Neural cell (in vitro differentiated cells): ENCODE data around the gene TBCEL. TPM values are rescaled to one million over a fixed set of nuclear protein-coding genes. Genes with fewer than 3 reads are reported as not detected.

Source experiments
- H2AFZ ChIP-seq: fragments of 200-600, 300-800 bp; sonication (generic), shearing (Covaris generic); 2 replicates; pipeline ENCODE4 v1.6.0; 2014; ENCODE audit warnings: low read depth, mild to moderate bottlenecking, antibody characterized with exemption, low read length, moderate library complexity
- H3F3A ChIP-seq: fragments of 200-600 bp; shearing (Covaris generic); 2 replicates; pipeline ENCODE4 v1.6.1; 2016; ENCODE audit warnings: mild to moderate bottlenecking, moderate library complexity, mixed read lengths, antibody characterized with exemption, low read length; ENCODE audit not compliant: insufficient read depth, poor library complexity, severe bottlenecking
- H3K27ac ChIP-seq: fragments of 200-600, 300-800 bp; sonication (generic), shearing (Covaris generic); 2 replicates; pipeline ENCODE4 v1.5.1; 2014; ENCODE audit warnings: mild to moderate bottlenecking, low read length, moderate library complexity
- H3K27me3 ChIP-seq: fragments of 300-800, 200-600 bp; sonication (generic), shearing (Covaris generic); 2 replicates; pipeline ENCODE4 v1.6.0; 2014; ENCODE audit warnings: mild to moderate bottlenecking, low read depth, low read length, moderate library complexity; ENCODE audit not compliant: insufficient read depth
- H3K36me3 ChIP-seq: fragments of 300-800, 200-600 bp; sonication (generic), shearing (Covaris generic); 2 replicates; pipeline ENCODE4 v1.5.1; 2014; ENCODE audit warnings: mild to moderate bottlenecking, antibody characterized with exemption, low read length, moderate library complexity; ENCODE audit not compliant: insufficient read depth
- H3K4me2 ChIP-seq: fragments of 300-800, 200-600 bp; sonication (generic), shearing (Covaris generic); 2 replicates; pipeline ENCODE4 v1.6.0; 2014; ENCODE audit warnings: mild to moderate bottlenecking, low read length
- H3K4me3 ChIP-seq: fragments of 300-800, 200-600 bp; sonication (generic), shearing (Covaris generic); 2 replicates; pipeline ENCODE4 v1.5.1; 2014; ENCODE audit warnings: mild to moderate bottlenecking, low read length, moderate library complexity
- H3K79me2 ChIP-seq: fragments of 200-600 bp; shearing (Covaris generic); replicated peaks from 2 replicates; pipeline ENCODE4 v1.6.0; 2014; ENCODE audit warnings: mild to moderate bottlenecking, low read length, moderate library complexity; ENCODE audit not compliant: insufficient read depth
- H3K9ac ChIP-seq: fragments of 300-800, 200-600 bp; sonication (generic), shearing (Covaris generic); 2 replicates; pipeline ENCODE4 v1.6.1; 2016; ENCODE audit warnings: mild to moderate bottlenecking, low read length, mixed read lengths
- H3K9me2 ChIP-seq: fragments of 200-600 bp; shearing (Covaris generic); 2 replicates; pipeline ENCODE4 v1.6.1; 2016; ENCODE audit warnings: mild to moderate bottlenecking, low read length, mixed read lengths; ENCODE audit not compliant: insufficient read depth
- H3K9me3 ChIP-seq: fragments of 200-600, 300-800 bp; sonication (generic), shearing (Covaris generic); 2 replicates; pipeline ENCODE4 v1.6.1; 2016; ENCODE audit warnings: mild to moderate bottlenecking, mixed run types, low read length, moderate library complexity, mixed read lengths
- H4K20me1 ChIP-seq: fragments of 200-600 bp; shearing (Covaris generic); 2 replicates; pipeline ENCODE4 v1.6.1; 2016; ENCODE audit warnings: mild to moderate bottlenecking, mixed run types; ENCODE audit not compliant: insufficient read depth
- CTCF ChIP-seq: fragments of 450-650 bp; IDR thresholded peaks from 2 replicates; pipeline ENCODE4 v1.5.1; 2014; ENCODE audit warnings: antibody characterized with exemption, mild to moderate bottlenecking, moderate library complexity; ENCODE audit not compliant: poor library complexity, severe bottlenecking
- EP300 ChIP-seq: fragments of 450-650 bp; conservative IDR thresholded peaks from 2 replicates; pipeline ENCODE4 v1.6.1; 2014; ENCODE audit warnings: antibody characterized with exemption, mild to moderate bottlenecking, moderate library complexity; ENCODE audit not compliant: poor library complexity, severe bottlenecking
- EZH2 ChIP-seq: fragments of 200-600, 300-800 bp; shearing (Covaris generic), sonication (generic); IDR thresholded peaks from 2 replicates; pipeline ENCODE4 v1.6.1; 2014; ENCODE audit warnings: antibody characterized with exemption, low read length, borderline replicate concordance, mild to moderate bottlenecking; ENCODE audit not compliant: insufficient read depth, poor library complexity, severe bottlenecking
- MXI1 ChIP-seq: fragments of 450-650 bp; conservative IDR thresholded peaks from 2 replicates; pipeline ENCODE4 v1.6.1; 2014; ENCODE audit warnings: antibody characterized with exemption, mild to moderate bottlenecking; ENCODE audit not compliant: poor library complexity, severe bottlenecking
- POLR2AphosphoS5 ChIP-seq: IDR thresholded peaks from 2 replicates; pipeline ENCODE4 v1.6.1; 2012
- RAD21 ChIP-seq: fragments of 450-650 bp; conservative IDR thresholded peaks from 2 replicates; pipeline ENCODE4 v1.6.1; 2014; ENCODE audit warnings: antibody characterized with exemption, mild to moderate bottlenecking, moderate library complexity
- REST ChIP-seq: IDR thresholded peaks from 2 replicates; pipeline ENCODE4 v1.6.1; 2012; ENCODE audit warnings: borderline replicate concordance
- SMC3 ChIP-seq: fragments of 450-650 bp; conservative IDR thresholded peaks from 2 replicates; pipeline ENCODE4 v1.6.1; 2014; ENCODE audit warnings: antibody characterized with exemption, mild to moderate bottlenecking, moderate library complexity; ENCODE audit not compliant: poor library complexity
- TAF1 ChIP-seq: IDR thresholded peaks from 2 replicates; pipeline ENCODE4 v1.6.1; 2012; ENCODE audit warnings: low read depth
- polyA plus RNA-seq: library from polyadenylated mRNA; depleted of rRNA; stranded (reverse); fragments of >200 nt; gene quantifications from 2 replicates; pipeline ENCODE4 v1.2.3, GENCODE V29; 2014

TBCEL gene
- polyA plus RNA-seq, 1 donor from 2014 or later = 13.5 TPM

- Histone ChIP-seq H3F3A (no peaks in the 10 kb centered on the region), H3K36me3 (no peaks in the 10 kb centered on the region), H3K9ac (no peak overlapping the region), H3K4me2 (no peak overlapping the region), H3K9me2 (no peaks in the 10 kb centered on the region), H3K4me3 (no peak overlapping the region), H3K27me3 (no peaks in the 10 kb centered on the region), H2AFZ (no peak overlapping the region), H4K20me1 (no peaks in the 10 kb centered on the region), H3K9me3 (no peaks in the 10 kb centered on the region), H3K79me2 (no peaks in the 10 kb centered on the region), H3K27ac (no peak overlapping the region)
- TF ChIP-seq EP300 (no peak), MXI1 (no peak), TAF1 (no peak), POLR2AphosphoS5 (no peak), EZH2 (no peak), SMC3 (no peak)
Measured at GRCh38 chr11:120995184-120995583, 28.7 kb upstream of the TBCEL start.

GRCh38 chr11:120996973-120997372, 26.9 kb upstream of the TBCEL start:
- Histone ChIP-seq H3K36me3 (no peaks in the 10 kb centered on the region), H3K27me3 (no peaks in the 10 kb centered on the region), H3K4me2 (no peak overlapping the region), H3K79me2 (no peaks in the 10 kb centered on the region), H3K9me2 (no peaks in the 10 kb centered on the region), H2AFZ (no peak overlapping the region), H4K20me1 (no peaks in the 10 kb centered on the region), H3K4me3 (no peak overlapping the region), H3K9ac (no peak overlapping the region), H3K27ac (no peak overlapping the region), H3F3A (no peaks in the 10 kb centered on the region), H3K9me3 (no peaks in the 10 kb centered on the region)
- TF ChIP-seq CTCF (no peak), POLR2AphosphoS5 (no peak), MXI1 (no peak), EP300 (no peak)

- H3K4me2 ChIP-seq = no peak overlapping the region
- no peaks in the 10 kb centered on the region for H3K9me3 ChIP-seq
- no peak overlapping the region for H2AFZ ChIP-seq
- no peaks in the 10 kb centered on the region for H3F3A ChIP-seq
- H3K27ac ChIP-seq = no peak overlapping the region
- H3K79me2 ChIP-seq = no peaks in the 10 kb centered on the region
- H3K9me2 ChIP-seq = no peaks in the 10 kb centered on the region
- no peak overlapping the region for H3K9ac ChIP-seq
- H3K36me3 ChIP-seq = no peaks in the 10 kb centered on the region
- no peaks in the 10 kb centered on the region for H3K27me3 ChIP-seq
- TF ChIP-seq RAD21 (no peak), EZH2 (no peak), SMC3 (no peak), POLR2AphosphoS5 (no peak), CTCF (no peak), REST (no peak), EP300 (no peak)
- no peaks in the 10 kb centered on the region for H4K20me1 ChIP-seq
- H3K4me3 ChIP-seq = no peak overlapping the region
Measured at GRCh38 chr11:120998581-120998980, 25.3 kb upstream of the TBCEL start.
